Chondrocyte (in vitro differentiated cells): ENCODE measurements around the gene SPTBN1. TPM values are rescaled to one million over a fixed set of nuclear protein-coding genes. Genes with fewer than 3 reads are reported as not detected.

Source experiments
- DNase-seq: peaks from one replicate; pipeline ENCODE4 v3.0.0; 2021; ENCODE audit warnings: mixed read lengths, low spot score
- H3K27ac Mint-ChIP-seq: one replicate; pipeline ENCODE4 v1.8.0; 2021; ENCODE audit warnings: mild to moderate bottlenecking, moderate library complexity, mixed read lengths; ENCODE audit not compliant: unreplicated experiment
- H3K27me3 Mint-ChIP-seq: 2 replicates; pipeline ENCODE4 v1.8.0; 2021; ENCODE audit warnings: low read depth, mixed read lengths
- H3K36me3 Mint-ChIP-seq: 2 replicates; pipeline ENCODE4 v1.8.0; 2021; ENCODE audit warnings: low read depth, mixed read lengths
- H3K4me1 Mint-ChIP-seq: 2 replicates; pipeline ENCODE4 v1.8.0; 2021; ENCODE audit warnings: low read depth, mild to moderate bottlenecking, mixed read lengths
- H3K4me3 Mint-ChIP-seq: one replicate; pipeline ENCODE4 v1.8.0; 2021; ENCODE audit warnings: mild to moderate bottlenecking, moderate library complexity, mixed read lengths; ENCODE audit not compliant: unreplicated experiment
- H3K9me3 Mint-ChIP-seq: 2 replicates; pipeline ENCODE4 v1.8.0; 2021; ENCODE audit warnings: low read depth, mixed read lengths
- CTCF ChIP-seq: fragments of 200-600 bp; sonication (generic); IDR thresholded peaks from 2 replicates; pipeline ENCODE4 v1.5.0; 2021; ENCODE audit warnings: antibody characterized with exemption, mild to moderate bottlenecking, moderate library complexity
- total RNA-seq: library from RNA; stranded (reverse); gene quantifications from 3 replicates; pipeline ENCODE4 v1.2.1, GENCODE V29; 2021

SPTBN1 gene
- total RNA-seq, 1 donor from 2014 or later, result 297 TPM

GRCh38 chr2:54589340-54590215, 133.5 kb downstream of the SPTBN1 start:
- Mint-ChIP-seq H3K36me3 (peaks cover 2% of the 10 kb centered on the region), H3K4me3 (no peak overlapping the region), H3K27ac (no peak overlapping the region), H3K27me3 (no peaks in the 10 kb centered on the region), H3K9me3 (no peaks in the 10 kb centered on the region), H3K4me1 (peaks cover 34% of the 10 kb centered on the region)
- no peak for TF ChIP-seq CTCF
- DNase-seq, result no peak

GRCh38 chr2:54590216-54591120, 134.3 kb downstream of the SPTBN1 start:
- peaks cover 2% of the 10 kb centered on the region for H3K36me3 Mint-ChIP-seq
- no peaks in the 10 kb centered on the region for H3K27me3 Mint-ChIP-seq
- DNase-seq, result no peak
- no peaks in the 10 kb centered on the region for H3K9me3 Mint-ChIP-seq
- peaks cover 29% of the 10 kb centered on the region for H3K4me1 Mint-ChIP-seq
- no peak overlapping the region for H3K4me3 Mint-ChIP-seq
- no peak for TF ChIP-seq CTCF
- H3K27ac Mint-ChIP-seq, result peak overlapping the region; percentile 1

GRCh38 chr2:54591551-54591950, 135.4 kb downstream of the SPTBN1 start:
- no peak for DNase-seq
- Mint-ChIP-seq H3K27ac (peak overlapping the region; percentile 4), H3K27me3 (no peaks in the 10 kb centered on the region), H3K9me3 (no peaks in the 10 kb centered on the region), H3K4me1 (peaks cover 38% of the 10 kb centered on the region), H3K36me3 (peaks cover 2% of the 10 kb centered on the region), H3K4me3 (no peak overlapping the region)
- no peak for TF ChIP-seq CTCF

GRCh38 chr2:54593249-54593648, 137.1 kb downstream of the SPTBN1 start:
- no peaks in the 10 kb centered on the region for H3K27me3 Mint-ChIP-seq
- H3K9me3 Mint-ChIP-seq, result no peaks in the 10 kb centered on the region
- no peak overlapping the region for H3K4me3 Mint-ChIP-seq
- H3K36me3 Mint-ChIP-seq, result peaks cover 2% of the 10 kb centered on the region
- no peak overlapping the region for H3K27ac Mint-ChIP-seq
- no peak for DNase-seq
- H3K4me1 Mint-ChIP-seq, result peaks cover 52% of the 10 kb centered on the region
- TF ChIP-seq CTCF, result no peak

- Mint-ChIP-seq H3K36me3 (peaks cover 3% of the 10 kb centered on the region), H3K9me3 (no peaks in the 10 kb centered on the region), H3K27me3 (no peaks in the 10 kb centered on the region), H3K4me3 (no peak overlapping the region), H3K27ac (no peak overlapping the region), H3K4me1 (peaks cover 59% of the 10 kb centered on the region)
- no peak for DNase-seq
- TF ChIP-seq CTCF, result no peak
Measured at GRCh38 chr2:54594048-54594447, 137.9 kb downstream of the SPTBN1 start.
